SKM-1 (cell line): ENCODE data around the gene STK31.
"Not testable (repeated sequence)": the region's sequence is repeated elsewhere in the genome, so short reads cannot be mapped to it uniquely, and the experiment has no call there.

ENCODE experiments used
- DNase-seq: peaks from one replicate; lab custom pipeline; 2025; ENCODE audit not compliant: unreplicated experiment; lab: John Stamatoyannopoulos, UW

STK31 gene

GRCh38 chr7:23710000-23710399, at the start of gene STK31:
Gene STK31 (plus strand): TSS chr7:23710219. CDS start chr7:23710286, 67 bp downstream.
- DNase-seq = no peak

DNA sequence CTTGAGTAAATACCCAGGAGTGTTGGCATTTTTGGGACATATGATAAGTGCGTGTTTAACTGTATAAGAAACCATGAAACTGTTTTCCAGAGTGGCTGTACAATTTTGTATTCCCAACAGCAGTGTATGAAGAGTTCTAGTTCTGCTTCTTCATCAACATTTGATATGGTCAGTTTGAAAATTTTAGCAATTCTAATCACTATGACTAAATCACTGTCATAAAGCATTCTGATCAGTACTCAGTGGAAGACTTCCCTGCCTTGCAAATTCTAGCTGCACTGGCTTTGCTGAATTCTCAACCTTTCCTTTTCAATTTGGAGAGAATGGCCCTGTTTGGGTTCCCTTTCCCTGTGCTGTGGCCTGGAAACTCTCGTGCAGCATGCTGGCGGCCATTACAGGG, 48.6 kb upstream of the STK31 start:
- DNase-seq = no peak

GRCh38 chr7:23662124-23662983, 47.7 kb upstream of the STK31 start:
- no peak for DNase-seq

- no peak for DNase-seq
Measured at GRCh38 chr7:23662984-23663313, 47.1 kb upstream of the STK31 start.

GRCh38 chr7:23664122-23664521, 45.9 kb upstream of the STK31 start:
- DNase-seq = no peak

DNA sequence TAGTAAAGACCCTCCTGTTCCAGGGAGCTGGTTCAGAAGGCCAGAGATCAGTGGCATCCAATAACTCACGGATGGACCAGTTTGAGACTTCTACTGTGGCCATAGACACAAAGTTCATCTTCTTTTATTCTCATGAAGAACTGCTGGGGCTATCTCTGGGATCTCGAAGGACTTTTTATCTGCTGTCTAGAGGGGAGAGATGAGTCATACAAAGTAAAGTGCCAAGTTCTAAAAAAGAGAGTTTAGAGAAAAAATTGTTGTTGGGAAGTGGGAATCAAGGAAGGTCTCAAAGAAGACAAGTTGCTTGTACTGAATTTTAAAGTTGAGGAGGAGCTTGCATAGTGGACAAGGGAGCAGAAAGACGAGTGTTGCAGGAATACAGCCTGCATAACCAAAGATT, 38.0 kb upstream of the STK31 start:
- no peak for DNase-seq

GRCh38 chr7:23679898-23680413, 30.1 kb upstream of the STK31 start, which contains the start of gene FAM221A:
Gene FAM221A (plus strand): TSS chr7:23680199. CDS start chr7:23680219, 20 bp downstream.
- no peak for DNase-seq

DNA sequence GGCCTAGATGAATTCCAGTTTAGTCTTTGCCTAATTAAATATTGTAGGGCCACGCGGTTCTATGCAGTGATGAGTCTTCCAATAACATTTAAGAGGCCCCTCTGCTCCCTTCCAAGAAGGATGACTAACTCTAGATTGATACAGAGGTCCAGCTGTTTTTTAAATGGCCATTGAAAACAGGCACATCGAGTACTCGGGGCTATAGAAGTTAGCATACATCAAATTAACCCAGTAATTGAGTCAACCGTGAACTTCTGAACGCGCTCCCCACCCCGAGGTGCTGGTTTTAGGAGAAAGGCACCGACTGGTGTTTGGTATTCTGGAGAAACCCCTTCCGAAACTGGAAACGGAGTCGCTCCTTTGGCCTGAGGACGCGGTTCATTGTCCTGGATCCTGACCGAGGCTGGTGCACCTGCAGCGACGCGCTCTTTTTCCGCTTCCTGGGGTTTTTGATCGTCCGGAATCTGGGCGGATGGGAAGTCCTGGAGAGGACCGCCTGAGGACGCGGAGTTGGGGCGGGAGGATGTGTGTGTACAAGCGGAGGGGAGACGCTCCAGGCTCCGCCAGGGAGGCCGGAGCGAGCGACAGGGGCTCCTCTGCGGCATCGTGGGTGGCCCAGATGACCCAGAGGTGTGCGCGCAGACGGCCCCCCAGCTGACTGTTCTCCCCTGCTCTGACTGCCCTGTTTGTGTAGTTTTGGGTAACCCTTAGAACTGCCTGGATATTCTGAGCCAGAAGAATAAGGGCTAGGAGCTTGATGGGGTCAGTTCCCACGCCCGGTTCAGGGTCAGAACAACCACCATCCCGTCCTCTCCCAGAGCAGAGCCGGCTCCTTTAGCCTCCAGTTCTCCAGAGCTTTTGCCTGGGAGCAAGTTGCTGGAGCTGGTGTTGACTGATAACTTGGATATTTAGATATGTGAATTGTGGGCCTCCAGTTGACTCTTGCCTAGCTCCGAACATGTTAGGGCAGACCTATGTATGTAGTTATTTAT, 29.3 kb upstream of the STK31 start:
- no peak for DNase-seq

- not testable (repeated sequence) for DNase-seq
Measured at GRCh38 chr7:23684041-23684440, 26.0 kb upstream of the STK31 start.

DNA sequence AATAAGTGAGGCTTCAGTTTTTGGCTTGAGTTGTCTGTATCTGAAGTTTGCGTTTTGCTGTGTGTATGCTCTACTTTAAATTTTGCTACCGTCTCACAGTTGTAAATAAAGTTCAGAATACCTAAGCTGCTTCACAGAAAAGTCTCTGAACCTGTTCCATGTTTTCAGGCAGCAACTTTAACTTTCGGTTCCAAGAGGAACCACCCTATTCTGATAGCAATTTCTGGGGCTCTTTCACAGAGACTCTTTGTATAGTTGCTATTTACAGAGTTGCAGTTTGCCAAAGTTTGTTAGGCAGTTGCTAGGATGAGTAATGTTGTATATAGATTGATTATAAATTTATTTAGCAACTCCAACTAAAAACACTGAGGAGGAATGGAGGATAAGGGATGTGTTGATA, 24.3 kb upstream of the STK31 start:
- DNase-seq = no peak

DNA sequence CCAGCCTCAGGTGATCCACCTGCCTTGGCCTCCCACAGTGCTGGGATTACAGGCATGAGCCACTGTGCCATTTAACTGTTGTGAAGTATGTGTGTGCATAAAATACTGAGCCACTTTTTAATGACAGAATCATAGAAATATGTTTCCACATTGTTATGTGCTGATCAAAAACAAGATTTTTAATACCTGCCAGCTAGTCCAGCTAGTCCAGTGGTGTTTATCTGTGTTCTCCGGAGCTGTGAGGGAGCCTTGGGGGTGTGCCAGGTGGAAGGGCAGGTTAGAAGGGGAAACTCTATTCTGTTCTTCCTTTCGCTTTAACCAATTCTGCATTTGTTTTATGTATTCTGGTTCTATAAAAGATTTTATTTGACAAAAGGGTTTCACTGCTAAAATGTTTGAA, 23.0 kb upstream of the STK31 start:
- no peak for DNase-seq

DNA sequence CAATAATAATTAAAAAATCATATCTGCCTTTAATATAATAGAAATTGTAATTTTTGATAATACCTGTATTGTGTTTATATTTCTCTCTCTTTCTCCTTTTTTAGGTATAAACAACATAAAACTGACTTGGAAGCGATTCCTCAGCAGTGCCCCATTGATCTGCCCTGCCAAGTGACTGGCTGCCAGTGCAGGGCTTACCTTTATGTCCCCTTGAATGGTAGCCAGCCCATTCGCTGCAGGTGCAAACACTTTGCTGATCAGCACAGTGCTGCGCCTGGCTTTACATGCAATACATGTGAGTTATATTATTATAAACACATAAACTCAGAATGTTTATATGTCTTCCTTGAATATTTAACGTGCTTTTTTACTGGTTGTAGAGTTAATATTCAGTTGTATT, 20.9 kb upstream of the STK31 start:
- DNase-seq = no peak

DNA sequence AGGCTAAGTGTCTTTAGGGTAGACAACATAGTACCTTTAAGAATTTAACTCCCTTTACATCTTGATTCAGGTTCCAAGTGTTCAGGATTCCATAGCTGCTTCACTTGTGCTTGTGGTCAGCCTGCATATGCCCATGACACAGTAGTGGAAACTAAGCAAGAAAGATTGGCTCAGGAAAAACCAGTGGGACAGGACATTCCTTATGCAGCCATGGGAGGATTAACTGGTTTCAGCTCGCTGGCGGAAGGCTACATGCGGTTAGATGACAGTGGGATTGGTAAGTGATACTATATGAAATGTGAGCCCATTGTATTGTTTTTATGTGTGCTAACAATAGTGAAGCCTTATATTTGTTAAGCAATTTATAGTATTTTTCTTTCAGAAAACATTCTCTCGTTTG, 18.7 kb upstream of the STK31 start:
- no peak for DNase-seq

DNA sequence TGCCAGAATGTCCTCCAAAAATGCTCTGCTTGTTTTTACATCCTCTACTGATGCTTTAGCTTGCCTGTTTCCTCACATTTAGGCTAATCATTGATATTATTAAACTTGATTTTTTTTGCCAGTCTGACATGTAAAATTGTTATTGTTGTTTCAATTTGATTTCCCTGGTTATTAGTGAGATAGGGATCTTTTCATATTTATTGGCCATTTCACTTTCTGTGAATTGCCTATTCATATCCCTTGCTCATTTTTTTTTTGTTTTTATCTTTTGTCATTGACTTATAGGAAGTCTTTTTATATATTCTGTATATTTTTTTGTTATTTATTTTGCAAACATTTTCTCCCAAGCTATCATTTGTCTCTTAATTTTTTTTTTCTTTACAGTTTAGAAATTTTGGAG, 16.8 kb upstream of the STK31 start:
- DNase-seq = no peak

DNA sequence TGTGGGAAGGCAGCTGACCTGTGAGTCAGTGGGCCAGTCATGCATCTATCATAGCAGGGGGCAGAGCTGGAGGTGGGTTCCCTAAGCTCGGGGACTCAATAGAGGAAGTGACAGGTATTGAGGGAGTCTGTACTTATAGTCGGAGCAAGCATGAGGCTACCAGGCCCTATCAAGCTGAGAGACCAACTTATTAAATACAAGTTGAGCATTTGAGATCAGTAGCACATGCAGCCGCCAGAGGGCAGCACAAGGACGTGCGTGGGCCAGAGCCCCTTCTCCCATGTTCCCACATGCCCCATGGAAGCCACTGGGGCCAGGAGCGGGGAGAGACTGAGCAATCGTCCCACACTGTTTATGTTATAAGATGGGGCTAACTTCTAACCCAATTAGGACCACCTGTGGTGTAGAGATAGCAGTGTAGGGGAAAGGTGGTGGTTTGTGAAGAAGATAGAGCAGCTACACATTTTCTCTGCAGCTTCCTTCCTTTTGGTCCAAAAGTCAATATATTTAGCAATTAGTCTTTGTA, 13.0 kb upstream of the STK31 start:
- DNase-seq = peak; percentile 62

DNA sequence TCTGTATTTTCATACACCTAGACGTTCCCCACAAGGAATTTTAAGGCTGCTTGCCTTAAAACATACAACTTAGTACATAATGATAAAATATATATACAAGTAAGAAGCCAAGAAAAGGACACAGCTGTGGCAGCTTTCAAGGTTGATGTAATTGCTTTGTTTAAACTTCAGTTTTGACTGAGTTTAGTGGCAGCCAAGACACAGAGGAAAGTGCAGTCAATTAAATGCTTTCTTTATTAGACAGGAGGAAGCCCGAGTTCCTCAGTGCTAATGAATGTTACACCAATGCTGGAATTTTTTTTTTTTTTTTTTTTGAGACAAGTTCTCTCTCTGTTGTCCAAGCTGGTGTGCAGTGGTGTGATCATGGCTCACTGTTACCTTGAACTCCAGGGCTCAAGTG, 11.2 kb upstream of the STK31 start:
- DNase-seq = no peak

- DNase-seq = no peak
Measured at GRCh38 chr7:23700046-23700445, 10.0 kb upstream of the STK31 start.

- no peak for DNase-seq
Measured at GRCh38 chr7:23709081-23709750, 803 bp upstream of the STK31 start.

GRCh38 chr7:23712368-23713284, 2.6 kb downstream of the STK31 start:
- DNase-seq = peak; percentile 18
